Suppressor macrophage (primary cell): ENCODE measurements around the gene RENBP.
A peak's percentile ranks its signal among the peaks of the same experiment; 100 is the strongest.

Experiments
- DNase-seq, 4 experiments: peaks; one replicate each; pipeline ENCODE4 v3.0.0-alpha.2; 2020 to 2022

The RENBP gene

GRCh38 chrX:153933748-153934147 is 10.7 kb downstream of the RENBP start:
- DNase-seq, result peak; percentile 26 to 62 (median 52)

- DNase-seq, result no peak
Measured at GRCh38 chrX:153932220-153932915, 12.1 kb downstream of the RENBP start.

- no peak for DNase-seq
Measured at GRCh38 chrX:153931748-153932147, 12.7 kb downstream of the RENBP start.

- DNase-seq, result no peak
Measured at GRCh38 chrX:153931151-153931550, 13.3 kb downstream of the RENBP start.

GRCh38 chrX:153930011-153930910 is 14.2 kb downstream of the RENBP start:
- no peak for DNase-seq

GRCh38 chrX:153929576-153929975 is 14.9 kb downstream of the RENBP start:
- no peak for DNase-seq

GRCh38 chrX:153928846-153929245 is 15.6 kb downstream of the RENBP start:
- DNase-seq, result no peak

- DNase-seq, result peak; percentile 95 to 98 (median 97)
Measured at GRCh38 chrX:153927922-153928760, 16.3 kb downstream of the RENBP start.

GRCh38 chrX:153927672-153927921 is 16.8 kb downstream of the RENBP start:
- DNase-seq, result peak in 1 of 4 experiments; percentile 59

GRCh38 chrX:153926858-153927671 is 17.4 kb downstream of the RENBP start:
- peak; percentile 80 to 90 (median 89) for DNase-seq

- no peak for DNase-seq
Measured at GRCh38 chrX:153926552-153926857, 17.9 kb downstream of the RENBP start.

- DNase-seq, result peak; percentile 56 to 85 (median 75)
Measured at GRCh38 chrX:153925739-153926551, 18.5 kb downstream of the RENBP start, which contains the start of gene ARHGAP4. Gene ARHGAP4, minus strand, starts transcription at chrX:153926264. Its CDS starts 62 bp downstream, at chrX:153926202.

- DNase-seq, result peak in 1 of 4 experiments; percentile 34
Measured at GRCh38 chrX:153925387-153925738, 19.1 kb downstream of the RENBP start.

- DNase-seq, result peak; percentile 58 to 78 (median 76)
Measured at GRCh38 chrX:153924149-153924861, 20.1 kb downstream of the RENBP start.

GRCh38 chrX:153922932-153923857 is 21.2 kb downstream of the RENBP start:
- DNase-seq, result peak in 3 of 4 experiments; percentile 37 to 43 (median 38)

- DNase-seq, result no peak
Measured at GRCh38 chrX:153921511-153922446, 22.7 kb downstream of the RENBP start.

GRCh38 chrX:153921070-153921469 is 23.4 kb downstream of the RENBP start:
- DNase-seq, result no peak

GRCh38 chrX:153920546-153920945 is 23.9 kb downstream of the RENBP start:
- DNase-seq, result no peak
